DND-41 (cell line): ENCODE results near the gene TSHZ2.

Source experiments
- CTCF ChIP-seq: IDR thresholded peaks from 2 replicates; pipeline ENCODE4 v1.5.1; 2012; ENCODE audit warnings: borderline replicate concordance, low read length, moderate library complexity, mild to moderate bottlenecking; ENCODE audit not compliant: poor library complexity, severe bottlenecking; ENCODE audit errors: extremely low read depth
- EZH2 ChIP-seq: IDR thresholded peaks from 3 replicates; pipeline ENCODE4 v1.6.1; 2012; ENCODE audit warnings: borderline replicate concordance, low read depth, mild to moderate bottlenecking, moderate library complexity, low read length, inconsistent platforms; ENCODE audit not compliant: severe bottlenecking

GRCh38 chr20:53130795-53131194 lies 158.6 kb downstream of the TSHZ2 start:
- TF ChIP-seq CTCF, result no peak
- TF ChIP-seq EZH2, result no peak
